GM19324 (cell line): ENCODE results near the gene RBM42.

Experiments used
- ATAC-seq: cut with Tn5 transposase; IDR thresholded peaks from one replicate; pipeline ENCODE4 v1.9.1; 2021; ENCODE audit warnings: mild to moderate bottlenecking, moderate library complexity; ENCODE audit not compliant: unreplicated experiment, low FRiP score

Gene RBM42

GRCh38 chr19:35619290-35619923, 9.4 kb upstream of the RBM42 start:
- no peak for ATAC-seq

GRCh38 chr19:35620001-35620400, 8.8 kb upstream of the RBM42 start:
- no peak for ATAC-seq

- ATAC-seq: no peak
Observed at GRCh38 chr19:35621708-35622107, 7.1 kb upstream of the RBM42 start.

DNA sequence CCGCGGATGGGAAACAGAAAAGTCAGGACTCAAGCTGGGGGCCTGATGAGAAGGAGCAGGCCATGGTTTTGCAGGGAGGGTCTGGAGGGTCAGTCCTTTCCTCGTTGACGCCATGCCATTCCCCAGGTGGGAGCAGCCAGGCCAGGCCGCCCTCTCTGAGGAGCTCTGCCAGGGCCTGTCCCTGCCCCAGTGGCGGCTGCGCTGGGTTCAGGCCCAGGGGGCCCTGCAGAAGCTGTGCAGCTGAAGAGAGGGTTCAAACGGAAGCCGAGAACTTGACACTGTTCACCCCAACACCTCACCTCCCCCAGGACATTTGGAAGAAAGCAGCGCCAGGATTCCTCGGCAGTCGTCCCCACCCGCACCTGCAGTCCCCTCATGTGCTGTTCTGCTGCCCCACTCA, 6.1 kb upstream of the RBM42 start:
- ATAC-seq: no peak

GRCh38 chr19:35623327-35624010, 5.4 kb upstream of the RBM42 start:
- no peak for ATAC-seq

GRCh38 chr19:35628264-35628564, 622 bp upstream of the RBM42 start:
- ATAC-seq: no peak

GRCh38 chr19:35629332-35629633, 447 bp downstream of the RBM42 start:
- ATAC-seq: peak; percentile 4

GRCh38 chr19:35633727-35634440, 5.0 kb downstream of the RBM42 start:
- ATAC-seq: no peak

DNA sequence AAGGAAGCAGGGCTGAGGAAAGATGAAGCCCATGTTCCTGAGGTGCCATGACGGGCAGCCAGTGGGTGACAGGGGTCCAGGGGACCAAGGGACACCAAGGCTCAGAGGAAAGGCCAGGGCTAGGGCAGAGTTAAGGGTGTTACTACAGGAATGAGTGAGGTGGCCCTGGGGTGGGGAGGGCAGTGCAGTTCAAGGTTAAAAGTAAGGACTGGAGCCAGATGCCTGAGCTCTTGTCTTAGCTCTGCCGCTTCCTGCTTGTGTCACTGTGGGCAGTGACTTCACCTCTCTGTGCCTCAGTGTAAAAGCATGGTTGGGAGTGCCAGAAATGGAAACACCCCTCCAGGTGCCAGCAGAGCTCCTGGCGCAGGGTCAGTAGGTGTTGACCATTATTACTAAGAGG, 7.8 kb downstream of the RBM42 start:
- no peak for ATAC-seq

GRCh38 chr19:35637165-35637564, 8.3 kb downstream of the RBM42 start:
- ATAC-seq: no peak

DNA sequence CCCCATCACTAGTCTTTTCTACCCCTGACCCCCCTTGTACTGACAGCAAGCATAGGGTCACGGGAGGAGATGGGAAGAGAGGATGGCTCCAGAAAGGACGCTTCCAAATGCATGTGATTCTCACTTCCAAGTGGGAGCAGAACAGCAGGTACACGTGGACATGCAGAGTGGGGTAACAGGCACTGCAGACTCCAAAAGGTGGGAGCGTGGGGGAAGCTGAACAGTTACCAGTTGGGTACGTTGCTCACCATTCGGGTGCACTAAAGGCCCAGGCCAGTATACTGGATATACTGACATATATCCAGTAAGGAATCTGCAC, 10.4 kb downstream of the RBM42 start:
- no peak for ATAC-seq

DNA sequence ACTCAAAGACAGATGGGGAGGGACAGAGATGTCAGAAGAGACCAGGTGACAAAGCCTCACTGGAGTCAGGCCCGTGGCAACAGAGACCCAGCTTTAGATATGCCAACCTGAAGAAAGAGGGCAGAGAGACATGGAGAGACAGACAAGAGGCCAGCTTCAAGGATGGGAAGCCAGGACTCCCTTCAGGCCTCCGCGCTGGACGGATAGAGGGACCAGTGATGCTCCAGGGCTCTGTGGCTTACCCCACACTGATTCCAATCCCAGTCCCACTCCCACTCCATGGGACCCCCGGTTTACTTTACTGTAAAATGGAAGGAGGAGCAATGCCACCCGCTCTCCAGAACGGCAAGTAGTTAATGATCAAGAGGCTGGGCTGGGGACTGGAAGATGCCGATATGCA, 11.0 kb downstream of the RBM42 start:
- ATAC-seq: no peak

GRCh38 chr19:35641515-35642151, 12.8 kb downstream of the RBM42 start, which contains the start of gene ETV2:
TSS of gene ETV2 (plus strand) at chr19:35641745. CDS start at chr19:35642461, 716 bp downstream.
- ATAC-seq: no peak

- no peak for ATAC-seq
Observed at GRCh38 chr19:35642312-35642711, 13.5 kb downstream of the RBM42 start.

DNA sequence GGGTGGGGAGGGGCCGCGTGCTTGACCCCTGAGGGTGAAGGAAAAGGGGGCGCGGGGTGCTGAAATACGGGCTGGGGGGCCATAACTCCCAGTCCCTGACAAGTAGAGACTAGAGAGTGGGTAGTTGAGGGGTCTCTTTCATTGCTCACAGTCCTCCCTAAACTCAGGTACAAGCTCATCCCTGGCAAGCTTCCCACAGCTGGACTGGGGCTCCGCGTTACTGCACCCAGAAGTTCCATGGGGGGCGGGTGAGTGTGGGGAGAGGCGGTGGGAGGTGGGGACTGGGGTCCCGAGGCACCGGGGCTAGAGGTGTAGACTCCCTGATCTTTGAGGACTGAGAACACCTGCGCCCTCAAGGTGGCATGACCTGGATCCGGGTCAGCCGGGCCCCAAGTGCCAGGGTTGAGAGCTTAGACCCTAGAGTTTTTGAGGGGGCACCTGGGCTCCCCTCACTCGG, 14.0 kb downstream of the RBM42 start:
- no peak for ATAC-seq

GRCh38 chr19:35643255-35644205, 14.7 kb downstream of the RBM42 start:
- peak; percentile 38 for ATAC-seq

DNA sequence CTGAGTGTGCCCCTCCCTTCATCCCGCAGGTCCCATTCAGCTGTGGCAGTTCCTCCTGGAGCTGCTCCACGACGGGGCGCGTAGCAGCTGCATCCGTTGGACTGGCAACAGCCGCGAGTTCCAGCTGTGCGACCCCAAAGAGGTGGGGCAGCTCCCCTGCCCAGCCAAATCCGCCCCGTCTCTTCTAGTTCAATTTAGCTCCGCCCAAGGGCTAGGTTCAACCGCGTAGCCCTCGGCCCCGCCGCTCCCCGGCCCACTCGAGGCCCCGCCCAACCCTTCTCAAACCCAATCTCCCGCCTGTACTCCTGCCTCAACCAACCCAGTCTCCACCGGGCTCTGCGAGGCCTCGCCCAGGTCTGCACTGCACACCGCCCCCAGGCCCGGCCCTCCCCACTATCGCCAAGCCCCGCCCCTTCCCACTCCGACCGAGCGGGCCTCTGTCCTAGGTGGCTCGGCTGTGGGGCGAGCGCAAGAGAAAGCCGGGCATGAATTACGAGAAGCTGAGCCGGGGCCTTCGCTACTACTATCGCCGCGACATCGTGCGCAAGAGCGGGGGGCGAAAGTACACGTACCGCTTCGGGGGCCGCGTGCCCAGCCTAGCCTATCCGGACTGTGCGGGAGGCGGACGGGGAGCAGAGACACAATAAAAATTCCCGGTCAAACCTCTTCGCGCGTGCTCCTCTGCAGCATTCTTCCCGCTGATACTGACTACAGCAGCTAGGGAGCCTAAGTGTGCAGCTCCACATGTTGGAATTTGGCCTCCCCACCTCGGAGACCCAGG, 15.6 kb downstream of the RBM42 start:
- ATAC-seq: peak; percentile 72

GRCh38 chr19:35644987-35645679, 16.3 kb downstream of the RBM42 start:
- ATAC-seq: no peak
